ENCODE measurements around the gene SH3BP1. TPM values are rescaled to one million over a fixed set of nuclear protein-coding genes. Genes with fewer than 3 reads are reported as not detected.
A peak's percentile ranks its signal among the peaks of the same experiment; 100 is the strongest.

Gene SH3BP1
- total and polyA plus RNA-seq, 9 of the 15 experiments (the other 6 are each of a cell fraction or from before 2014, with no cell fraction given): 0.10 to 36.2 (median 10.4) TPM

DNA sequence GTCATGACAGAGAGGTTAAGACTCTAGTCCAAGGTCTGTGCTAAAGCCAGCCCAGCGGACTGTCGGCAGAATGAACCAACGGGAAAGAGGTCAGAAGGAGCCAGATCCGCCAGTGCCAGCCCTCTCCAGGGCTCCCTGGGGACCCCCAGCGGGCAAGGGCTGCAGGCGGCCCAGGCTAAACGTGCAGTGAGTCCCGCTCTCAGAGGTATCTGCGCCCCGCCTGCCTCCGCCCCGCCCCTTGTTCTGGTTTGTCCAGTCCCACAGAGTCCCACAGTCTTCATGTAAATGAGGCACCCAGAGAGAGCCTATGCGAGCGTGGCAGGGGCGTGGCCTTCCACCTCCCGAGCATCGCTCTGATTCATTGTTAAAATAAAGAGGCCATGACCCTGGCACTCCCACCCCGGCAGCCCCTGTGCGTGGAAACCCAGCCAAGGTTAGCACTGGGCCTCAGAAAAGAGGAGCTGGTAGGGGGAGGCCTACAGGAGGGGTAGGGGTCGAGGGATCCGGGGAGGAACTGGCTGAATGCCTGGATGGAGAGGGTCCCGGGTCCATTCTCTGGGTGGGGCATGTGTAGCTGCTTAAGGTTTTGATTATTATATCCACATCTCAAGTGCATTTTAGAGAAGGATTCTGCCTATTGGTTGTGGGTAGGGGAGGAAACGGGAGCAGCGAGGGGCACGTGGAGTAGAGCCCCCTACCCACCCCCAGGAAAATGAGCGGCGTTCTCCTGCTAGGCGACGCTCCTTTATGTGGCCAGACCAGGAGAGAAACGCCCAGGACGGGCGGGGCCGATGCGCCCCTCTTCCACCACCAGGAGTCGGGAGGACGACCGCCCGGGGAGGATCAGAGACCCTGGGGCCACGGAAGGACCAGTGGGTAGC, 57.4 kb downstream of the SH3BP1 start, which contains the start of gene TRIOBP (continued):
- TF ChIP-seq, protein P1, sequence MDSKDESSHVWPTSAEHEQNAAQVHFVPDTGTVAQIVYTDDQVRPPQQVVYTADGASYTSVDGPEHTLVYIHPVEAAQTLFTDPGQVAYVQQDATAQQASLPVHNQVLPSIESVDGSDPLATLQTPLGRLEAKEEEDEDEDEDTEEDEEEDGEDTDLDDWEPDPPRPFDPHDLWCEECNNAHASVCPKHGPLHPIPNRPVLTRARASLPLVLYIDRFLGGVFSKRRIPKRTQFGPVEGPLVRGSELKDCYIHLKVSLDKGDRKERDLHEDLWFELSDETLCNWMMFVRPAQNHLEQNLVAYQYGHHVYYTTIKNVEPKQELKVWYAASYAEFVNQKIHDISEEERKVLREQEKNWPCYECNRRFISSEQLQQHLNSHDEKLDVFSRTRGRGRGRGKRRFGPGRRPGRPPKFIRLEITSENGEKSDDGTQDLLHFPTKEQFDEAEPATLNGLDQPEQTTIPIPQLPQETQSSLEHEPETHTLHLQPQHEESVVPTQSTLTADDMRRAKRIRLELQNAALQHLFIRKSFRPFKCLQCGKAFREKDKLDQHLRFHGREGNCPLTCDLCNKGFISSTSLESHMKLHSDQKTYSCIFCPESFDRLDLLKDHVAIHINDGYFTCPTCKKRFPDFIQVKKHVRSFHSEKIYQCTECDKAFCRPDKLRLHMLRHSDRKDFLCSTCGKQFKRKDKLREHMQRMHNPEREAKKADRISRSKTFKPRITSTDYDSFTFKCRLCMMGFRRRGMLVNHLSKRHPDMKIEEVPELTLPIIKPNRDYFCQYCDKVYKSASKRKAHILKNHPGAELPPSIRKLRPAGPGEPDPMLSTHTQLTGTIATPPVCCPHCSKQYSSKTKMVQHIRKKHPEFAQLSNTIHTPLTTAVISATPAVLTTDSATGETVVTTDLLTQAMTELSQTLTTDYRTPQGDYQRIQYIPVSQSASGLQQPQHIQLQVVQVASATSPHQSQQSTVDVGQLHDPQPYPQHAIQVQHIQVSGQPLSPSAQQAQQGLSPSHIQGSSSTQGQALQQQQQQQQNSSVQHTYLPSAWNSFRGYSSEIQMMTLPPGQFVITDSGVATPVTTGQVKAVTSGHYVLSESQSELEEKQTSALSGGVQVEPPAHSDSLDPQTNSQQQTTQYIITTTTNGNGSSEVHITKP (IDR thresholded peaks at IDR 0.05; ENCODE audit: partially characterized antibody): peak; percentile 9
- no peak for TF ChIP-seq MLLT1 (IDR thresholded peaks at IDR 0.05)

GRCh38 chr22:37697538-37697835, 58.0 kb downstream of the SH3BP1 start:
- H4K20me1 ChIP-seq (replicated peaks; ENCODE audit: control insufficient read depth, insufficient read depth, low read length): no peaks in the 10 kb centered on the region
- H3K9ac ChIP-seq (ENCODE audit: insufficient read depth in 1 of 2, low read depth in 2 of 2, low read length in 2 of 2): no peak overlapping the region
- TF ChIP-seq ZNF121 (CRISPR knock-in tag; conservative IDR thresholded peaks at IDR 0.05) (no peak), EZH2 (IDR thresholded peaks at IDR 0.05; ENCODE audit: borderline replicate concordance, low read depth, low read length) (no peak), ZNF766 (CRISPR knock-in tag; conservative IDR thresholded peaks at IDR 0.05) (no peak), ZFP30 (CRISPR knock-in tag; IDR thresholded peaks at IDR 0.05; ENCODE audit: borderline replicate concordance) (no peak), HLTF (IDR thresholded peaks at IDR 0.05) (no peak), ZNF395 (CRISPR knock-in tag; IDR thresholded peaks at IDR 0.05) (no peak), ZFX (CRISPR knock-in tag; IDR thresholded peaks at IDR 0.05) (no peak), SMARCA5 (IDR thresholded peaks at IDR 0.05) (no peak)
- intact Hi-C loops (cut with micrococcal nuclease): no loop called here
- H3K79me2 ChIP-seq (ENCODE audit: control insufficient read depth, insufficient read depth, low read length): no peaks in the 10 kb centered on the region
- ChIA-PET POLR2A (interaction anchor here (0.6 kb wide), 1 partner anchor 11 kb away, joined by 3 read pairs; no protein-coding TSS in a partner anchor), CTCF (ENCODE audit: low intra/inter-chr PET ratio) (no interaction called here)
- no peaks in the 10 kb centered on the region for H3K9me1 ChIP-seq (ENCODE audit: control insufficient read depth, insufficient read depth, low read length)
- H2AFZ ChIP-seq (ENCODE audit: low read depth, low read length): no peak overlapping the region
- 71% methylated on average over 3 of the region's 3 CpGs for WGBS (ENCODE audit: insufficient coverage, low coverage, missing lambda C conversion rate)
- in situ Hi-C loops (cut with MboI): no loop called here
- no peak for DNase-seq (ENCODE audit: extremely low read depth in 1 of 4, low spot score in 3 of 4)
- no peak overlapping the region for H3K4me2 ChIP-seq (ENCODE audit: insufficient read depth, low read length)
- no peaks in the 10 kb centered on the region for H3K27me3 ChIP-seq (ENCODE audit: control insufficient read depth in 2 of 2, insufficient read depth in 2 of 2, low read length in 2 of 2)
- no peak for ATAC-seq
- H3K9me3 ChIP-seq (replicated peaks; ENCODE audit: control insufficient read depth, insufficient read depth, low read depth, low read length): no peaks in the 10 kb centered on the region
- FAIRE-seq: no peak
- H3K36me3 ChIP-seq (ENCODE audit: control insufficient read depth, insufficient read depth, low read length): peaks cover 10% of the 10 kb centered on the region; the same call in 2 of the 3 replicates
- peaks cover 2 to 15% of the 10 kb centered on the region in 2 experiments; a peak in 3 of 5 replicates for H3K4me1 ChIP-seq (replicated peaks in 1 of 2; ENCODE audit: control insufficient read depth in 2 of 2, insufficient read depth in 2 of 2, low read length in 2 of 2)
- no peak overlapping the region for H3K4me3 ChIP-seq
- no TSS peak for BruUV-seq (replicated peaks)
- no peak overlapping the region for H3K27ac ChIP-seq (ENCODE audit: extremely low read depth, low read depth, low read length)
